H1 (cell line): ENCODE results near the gene RUSC2. TPM values are rescaled to one million over a fixed set of nuclear protein-coding genes. Genes with fewer than 3 reads are reported as not detected.
"Not testable (repeated sequence)": the region's sequence is repeated elsewhere in the genome, so short reads cannot be mapped to it uniquely, and the experiment has no call there.

Source experiments
- CTCF ChIA-PET: fragments of 300-600 bp; sonication (Branson Sonifier 250); formaldehyde crosslinking; loops from one replicate; lab custom pipeline; 2021; ENCODE audit not compliant: partially characterized antibody; lab: Charles Lee
- POLR2A ChIA-PET: fragments of 300-600 bp; sonication (Branson Sonifier 250); formaldehyde crosslinking; loops from one replicate; lab custom pipeline; 2021; ENCODE audit warnings: inconsistent platforms; ENCODE audit not compliant: partially characterized antibody; lab: Charles Lee
- DNase-seq, 2 experiments: peaks; one replicate each; pipeline versions ENCODE4 v3.0.0 to v3.0.0-alpha.2; 2010 to 2022; ENCODE audit warnings: low spot score in 2 of 2, low read depth in 1 of 2, mixed read lengths in 1 of 2
- FAIRE-seq: peaks from 2 replicates; lab custom pipeline; 2011; peaks lifted over from hg19 to GRCh38; lab: Jason Lieb, UNC
- H2AFZ ChIP-seq: 2 replicates; pipeline ENCODE4 v1.8.1; 2012; ENCODE audit warnings: low read length, inconsistent platforms
- H2AK5ac ChIP-seq: 2 replicates; pipeline ENCODE4 v1.6.1; 2013; ENCODE audit warnings: low read depth, low read length
- H2BK120ac ChIP-seq: replicated peaks from 2 replicates; pipeline ENCODE3; 2013; ENCODE audit warnings: low read depth, low read length, inconsistent platforms
- H2BK12ac ChIP-seq: 2 replicates; pipeline ENCODE4 v1.6.1; 2013; ENCODE audit warnings: low read depth, low read length
- H2BK15ac ChIP-seq: 2 replicates; pipeline ENCODE4 v1.6.1; 2013; ENCODE audit warnings: low read length
- H2BK20ac ChIP-seq: 2 replicates; pipeline ENCODE4 v1.6.1; 2013; ENCODE audit warnings: low read length
- H2BK5ac ChIP-seq: 2 replicates; pipeline ENCODE4 v1.6.1; 2013; ENCODE audit warnings: low read depth, low read length
- H3K14ac ChIP-seq: 2 replicates; pipeline ENCODE4 v1.6.1; 2013; ENCODE audit warnings: inconsistent platforms; ENCODE audit not compliant: insufficient read length
- H3K18ac ChIP-seq: 2 replicates; pipeline ENCODE4 v1.6.1; 2013; ENCODE audit warnings: low read length; ENCODE audit errors: extremely low read depth
- H3K23ac ChIP-seq: 2 replicates; pipeline ENCODE4 v1.6.1; 2013; ENCODE audit warnings: inconsistent platforms; ENCODE audit not compliant: insufficient read length
- H3K23me2 ChIP-seq: 2 replicates; pipeline ENCODE4 v1.6.1; 2013; ENCODE audit warnings: low read depth, low read length
- H3K27ac ChIP-seq: 2 replicates; pipeline ENCODE4 v1.6.1; 2011; ENCODE audit warnings: low read depth, low read length, inconsistent platforms
- H3K27me3 ChIP-seq, 4 experiments: replicated peaks in 1 of 4; 1 replicate in 1 of 4; 2 replicates in 3 of 4; pipeline versions ENCODE4 v1.6.1 to v1.8.1; 2011 to 2013; ENCODE audit warnings: low read length in 3 of 4, mild to moderate bottlenecking in 3 of 4, inconsistent platforms in 2 of 4, mixed read lengths in 2 of 4, moderate library complexity in 1 of 4; ENCODE audit not compliant: control insufficient read depth in 3 of 4, insufficient read depth in 3 of 4; ENCODE audit errors: extremely low read depth in 1 of 4
- H3K36me3 ChIP-seq, 4 experiments: 2 replicates each; pipeline versions ENCODE4 v1.6.1 to v1.8.1; 2011 to 2013; ENCODE audit warnings: mild to moderate bottlenecking in 4 of 4, low read length in 3 of 4, moderate library complexity in 2 of 4, control low read depth in 1 of 4, inconsistent platforms in 1 of 4; ENCODE audit not compliant: insufficient read depth in 4 of 4, control insufficient read depth in 2 of 4
- H3K4ac ChIP-seq: replicated peaks from 2 replicates; pipeline ENCODE3; 2013; ENCODE audit warnings: low read length, low read depth, mixed read lengths, inconsistent platforms; ENCODE audit not compliant: insufficient read length
- H3K4me1 ChIP-seq, 4 experiments: replicated peaks in 1 of 4; 1 replicate in 1 of 4; 2 replicates in 3 of 4; pipeline versions ENCODE4 v1.6.1 to v1.8.1; 2011 to 2013; ENCODE audit warnings: low read length in 3 of 4, inconsistent platforms in 2 of 4, mixed read lengths in 1 of 4; ENCODE audit not compliant: insufficient read depth in 4 of 4, control insufficient read depth in 3 of 4
- H3K4me2 ChIP-seq, 2 experiments: 2 replicates each; pipeline versions ENCODE4 v1.6.1 to v1.8.1; 2011 to 2013; ENCODE audit warnings: low read depth in 2 of 2, low read length in 2 of 2, control low read depth in 1 of 2, inconsistent platforms in 1 of 2, mild to moderate bottlenecking in 1 of 2; ENCODE audit not compliant: insufficient read depth in 1 of 2
- H3K4me3 ChIP-seq, 4 experiments: fragments of 200-600, 300-600 bp in 1 of 4; sonication (generic), shearing (Covaris generic), sonication (Bioruptor Twin) in 1 of 4; 2 replicates each; pipeline versions ENCODE4 v1.5.1 to v1.8.1; 2011 to 2016; ENCODE audit warnings: low read length in 4 of 4, low read depth in 3 of 4, control low read depth in 2 of 4, inconsistent platforms in 2 of 4, mild to moderate bottlenecking in 2 of 4, mixed read lengths in 1 of 4, moderate library complexity in 1 of 4; ENCODE audit not compliant: insufficient read depth in 2 of 4; ENCODE audit errors: extremely low read depth in 1 of 4
- H3K56ac ChIP-seq: replicated peaks from 2 replicates; pipeline ENCODE3; 2013; ENCODE audit warnings: low read depth, mild to moderate bottlenecking, mixed read lengths, low read length, inconsistent platforms; ENCODE audit not compliant: insufficient read length
- H3K79me1 ChIP-seq: 2 replicates; pipeline ENCODE4 v1.6.1; 2013; ENCODE audit warnings: low read depth, low read length, control low read depth
- H3K79me2 ChIP-seq, 2 experiments: 2 replicates each; pipeline versions ENCODE4 v1.6.1 to v1.8.1; 2012 to 2013; ENCODE audit warnings: low read length in 2 of 2, mild to moderate bottlenecking in 2 of 2, inconsistent platforms in 1 of 2; ENCODE audit not compliant: insufficient read depth in 2 of 2, control insufficient read depth in 1 of 2
- H3K9ac ChIP-seq, 4 experiments: replicated peaks in 1 of 4; 1 replicate in 1 of 4; 2 replicates in 3 of 4; pipeline versions ENCODE4 v1.6.1 to v1.8.1; 2011 to 2013; ENCODE audit warnings: low read depth in 3 of 4, low read length in 3 of 4, control low read depth in 2 of 4, mild to moderate bottlenecking in 2 of 4, moderate library complexity in 2 of 4, inconsistent platforms in 1 of 4; ENCODE audit errors: extremely low read depth in 1 of 4
- H3K9me3 ChIP-seq, 2 experiments: 2 replicates each; pipeline versions ENCODE4 v1.6.1 to v1.8.1; 2012 to 2013; ENCODE audit warnings: mild to moderate bottlenecking in 2 of 2, moderate library complexity in 2 of 2, control low read depth in 1 of 2, inconsistent platforms in 1 of 2, low read depth in 1 of 2, low read length in 1 of 2, mixed read lengths in 1 of 2; ENCODE audit not compliant: insufficient read depth in 2 of 2
- H4K20me1 ChIP-seq, 2 experiments: replicated peaks in 1 of 2; 2 replicates each; pipeline versions ENCODE3 to v1.8.1; 2011 to 2013; ENCODE audit warnings: inconsistent platforms in 2 of 2, low read length in 2 of 2, mild to moderate bottlenecking in 1 of 2; ENCODE audit not compliant: insufficient read depth in 2 of 2, control insufficient read depth in 1 of 2
- H4K5ac ChIP-seq: 2 replicates; pipeline ENCODE4 v1.6.1; 2013; ENCODE audit warnings: low read length, low read depth, mixed read lengths, inconsistent platforms; ENCODE audit not compliant: insufficient read length
- H4K8ac ChIP-seq: 2 replicates; pipeline ENCODE4 v1.8.0; 2013; ENCODE audit warnings: mild to moderate bottlenecking, moderate library complexity, low read length, inconsistent platforms; ENCODE audit not compliant: insufficient read depth; ENCODE audit errors: extremely low read depth
- H4K91ac ChIP-seq: replicated peaks from 2 replicates; pipeline ENCODE3; 2013; ENCODE audit warnings: low read length, mixed read lengths, inconsistent platforms; ENCODE audit not compliant: insufficient read length
- polyA plus RNA-seq, 7 experiments: library from polyadenylated mRNA; depleted of rRNA in 3 of 7; stranded (reverse) in 5 of 7; unstranded in 2 of 7; fragments of >200 nt in 5 of 7; fragments of 200-250 nt in 2 of 7; gene quantifications; 1 replicate in 5 of 7; 2 replicates in 1 of 7; 4 replicates in 1 of 7; pipeline versions ENCODE4 v1.2.1 to v1.2.3, GENCODE V29; 2011 to 2013; ENCODE audit warnings: missing spikeins in 2 of 7, mixed read lengths in 2 of 7
- total RNA-seq: library from RNA; stranded (reverse); fragmentation: NEBNext Ultra II Directional; extraction: Animal tissue kit (Norgen Biotek cat#: 25700); gene quantifications from 2 replicates; pipeline ENCODE4 v1.2.1, GENCODE V29; 2021

Gene RUSC2
- total and polyA plus RNA-seq, 2 of the 8 experiments (the other 6 are each of a cell fraction or from before 2014, with no cell fraction given): 4.2 to 7.9 TPM

DNA sequence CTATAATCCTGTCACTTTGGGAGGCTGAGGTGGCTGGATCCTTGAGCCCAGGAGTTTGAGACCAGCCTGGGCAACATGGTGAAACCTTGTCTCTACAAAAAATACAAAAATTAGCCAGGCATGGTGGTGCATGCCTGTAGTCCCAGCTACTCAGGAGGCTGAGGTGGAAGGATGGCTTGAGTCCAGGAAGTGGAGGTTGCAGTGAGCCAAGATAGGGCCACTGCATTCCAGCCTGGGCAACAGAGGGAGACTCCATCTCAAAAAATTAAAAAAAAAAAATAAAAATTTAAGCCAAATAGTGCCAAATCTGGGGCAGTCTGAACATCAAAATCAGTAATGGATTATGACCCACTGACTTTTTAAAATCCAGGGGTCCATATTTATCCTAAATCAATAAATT is 33.6 kb downstream of the RUSC2 start:
- peaks cover 0 to 11% (median 6%) of the 10 kb centered on the region in 4 experiments; a peak in 4 of 7 replicates for H3K4me1 ChIP-seq
- H2BK20ac ChIP-seq, H3K14ac ChIP-seq, H3K9ac ChIP-seq, H3K36me3 ChIP-seq, H4K8ac ChIP-seq, H3K56ac ChIP-seq, H3K79me1 ChIP-seq, H2AFZ ChIP-seq, DNase-seq, H3K27ac ChIP-seq, H2BK12ac ChIP-seq, H4K20me1 ChIP-seq, H3K27me3 ChIP-seq, H3K9me3 ChIP-seq, H3K4me2 ChIP-seq, H2BK5ac ChIP-seq, FAIRE-seq, H4K5ac ChIP-seq, H3K18ac ChIP-seq, H3K23ac ChIP-seq, H2BK120ac ChIP-seq, H3K79me2 ChIP-seq, H3K4me3 ChIP-seq, H3K23me2 ChIP-seq, H3K4ac ChIP-seq, H2AK5ac ChIP-seq, POLR2A ChIA-PET, H4K91ac ChIP-seq, H2BK15ac ChIP-seq: not testable (repeated sequence)
- CTCF ChIA-PET: interaction anchor here (0.8 to 9.7 kb wide), 6 partner anchors 9 to 30 kb away, joined by 4 to 114 read pairs (median 12); no protein-coding TSS in a partner anchor
